Measurements from ENCODE around the gene SLC38A3. TPM values are rescaled to one million over a fixed set of nuclear protein-coding genes. Genes with fewer than 3 reads are reported as not detected.
A peak's percentile ranks its signal among the peaks of the same experiment; 100 is the strongest.

SLC38A3 gene
- total RNA-seq, 4 donors from 2014 or later = 0.11 to 0.39 TPM; not detected in 2

GRCh38 chr3:50251220-50251619 lies 46.1 kb downstream of the SLC38A3 start:
- Histone ChIP-seq H3K4me1 (peaks cover 88 to 97% (median 95%) of the 10 kb centered on the region in 4 donors), H3K36me3 (peaks cover 26 to 66% (median 46%) of the 10 kb centered on the region in 4 donors), H3K27me3 (no peaks in the 10 kb centered on the region), H3K9me3 (no peaks in the 10 kb centered on the region), H3K27ac (replicated peaks in 1 of 4) (peak overlapping the region; percentile 38 to 92 (median 82)), H3K4me3 (no peak overlapping the region)
- no peak for DNase-seq (ENCODE audit: extremely low spot score)
- TF ChIP-seq CTCF (IDR thresholded peaks at IDR 0.05) (no peak), EP300 (IDR thresholded peaks at IDR 0.05) (no peak), POLR2AphosphoS5 (IDR thresholded peaks at IDR 0.05) (no peak), POLR2A (IDR thresholded peaks at IDR 0.05; ENCODE audit: low read depth) (no peak)
- WGBS = 79% methylated on average over 8 of the region's 8 CpGs
- intact Hi-C loops (cut with DNase I) = no loop called here

GRCh38 chr3:50254577-50255250 lies 49.6 kb downstream of the SLC38A3 start:
- no peak for TF ChIP-seq CTCF (IDR thresholded peaks at IDR 0.05)
- TF ChIP-seq EP300 (IDR thresholded peaks at IDR 0.05) = no peak
- peak; percentile 66 to 73 for TF ChIP-seq POLR2AphosphoS5 (IDR thresholded peaks at IDR 0.05)
- no peak for TF ChIP-seq POLR2A (IDR thresholded peaks at IDR 0.05; ENCODE audit: low read depth)
- Histone ChIP-seq H3K4me3 (no peak overlapping the region), H3K4me1 (peaks cover 77 to 93% (median 90%) of the 10 kb centered on the region in 4 donors), H3K9me3 (no peaks in the 10 kb centered on the region), H3K27me3 (no peaks in the 10 kb centered on the region), H3K27ac (replicated peaks in 1 of 4) (peak overlapping the region; percentile 75 to 79 (median 76)), H3K36me3 (peaks cover 43 to 91% (median 75%) of the 10 kb centered on the region in 4 donors)
- no peak for DNase-seq (ENCODE audit: extremely low spot score)
- WGBS = 54% methylated on average over 7 of the region's 8 CpGs
- intact Hi-C loops (cut with DNase I) = no loop called here

- Histone ChIP-seq H3K4me1 (peaks cover 74 to 93% (median 90%) of the 10 kb centered on the region in 4 donors), H3K9me3 (no peaks in the 10 kb centered on the region), H3K27me3 (no peaks in the 10 kb centered on the region), H3K27ac (replicated peaks in 1 of 4) (peak overlapping the region; percentile 75 to 79 (median 76)), H3K36me3 (peaks cover 43 to 87% (median 74%) of the 10 kb centered on the region in 4 donors), H3K4me3 (no peak overlapping the region)
- TF ChIP-seq CTCF (IDR thresholded peaks at IDR 0.05) (no peak), EP300 (IDR thresholded peaks at IDR 0.05) (no peak), POLR2A (IDR thresholded peaks at IDR 0.05; ENCODE audit: low read depth) (no peak), POLR2AphosphoS5 (IDR thresholded peaks at IDR 0.05) (no peak)
- DNase-seq (ENCODE audit: extremely low spot score) = no peak
- intact Hi-C loops (cut with DNase I) = no loop called here
- 74% methylated on average over 9 of the region's 9 CpGs for WGBS
These were observed 50.2 kb downstream of the SLC38A3 start for GRCh38 chr3:50255251-50255615.

GRCh38 chr3:50256978-50257890 lies 52.2 kb downstream of the SLC38A3 start:
- Histone ChIP-seq H3K27me3 (no peaks in the 10 kb centered on the region), H3K4me3 (no peak overlapping the region), H3K9me3 (no peaks in the 10 kb centered on the region), H3K4me1 (peaks cover 67 to 93% (median 87%) of the 10 kb centered on the region in 4 donors), H3K27ac (replicated peaks in 1 of 4) (peak overlapping the region; percentile 93 to 100 (median 96)), H3K36me3 (peaks cover 41 to 69% (median 65%) of the 10 kb centered on the region in 4 donors)
- intact Hi-C loops (cut with DNase I) = no loop called here
- TF ChIP-seq POLR2A (IDR thresholded peaks at IDR 0.05; ENCODE audit: low read depth) = no peak
- TF ChIP-seq POLR2AphosphoS5 (IDR thresholded peaks at IDR 0.05) = peak in 1 of 2 donors; percentile 5
- TF ChIP-seq CTCF (IDR thresholded peaks at IDR 0.05) = peak in 2 of 3 experiments; percentile 17 to 51
- no peak for DNase-seq (ENCODE audit: extremely low spot score)
- 93% methylated on average over 18 of the region's 20 CpGs for WGBS
